HG02623 (cell line): ENCODE measurements around the gene MRFAP1.

Source experiments
- ATAC-seq: cut with Tn5 transposase; IDR thresholded peaks from one replicate; pipeline ENCODE4 v1.9.1; 2021; ENCODE audit warnings: moderate library complexity; ENCODE audit not compliant: unreplicated experiment

The MRFAP1 gene

GRCh38 chr4:6640292-6641163 is at the start of gene MRFAP1:
TSS of gene MRFAP1 (plus strand) at chr4:6640685. CDS start at chr4:6640863, 178 bp downstream.
- ATAC-seq, result peak; percentile 79

- ATAC-seq, result no peak
Observed at GRCh38 chr4:6591313-6591712, 49.2 kb upstream of the MRFAP1 start.

GRCh38 chr4:6591781-6592180 is 48.7 kb upstream of the MRFAP1 start:
- no peak for ATAC-seq

GRCh38 chr4:6592804-6593563 is 47.5 kb upstream of the MRFAP1 start:
- ATAC-seq, result no peak

- no peak for ATAC-seq
Observed at GRCh38 chr4:6594341-6594740, 46.1 kb upstream of the MRFAP1 start.

- ATAC-seq, result no peak
Observed at GRCh38 chr4:6594826-6595355, 45.6 kb upstream of the MRFAP1 start.

GRCh38 chr4:6595897-6596537 is 44.5 kb upstream of the MRFAP1 start:
- no peak for ATAC-seq

GRCh38 chr4:6596948-6597347 is 43.5 kb upstream of the MRFAP1 start:
- ATAC-seq, result no peak

- ATAC-seq, result no peak
Observed at GRCh38 chr4:6598127-6598526, 42.4 kb upstream of the MRFAP1 start.

GRCh38 chr4:6598641-6599040 is 41.8 kb upstream of the MRFAP1 start:
- no peak for ATAC-seq

- no peak for ATAC-seq
Observed at GRCh38 chr4:6601661-6602250, 38.7 kb upstream of the MRFAP1 start.

- ATAC-seq, result no peak
Observed at GRCh38 chr4:6602289-6602688, 38.2 kb upstream of the MRFAP1 start.

- ATAC-seq, result no peak
Observed at GRCh38 chr4:6603128-6603527, 37.4 kb upstream of the MRFAP1 start.

GRCh38 chr4:6605114-6605513 is 35.4 kb upstream of the MRFAP1 start:
- no peak for ATAC-seq

- ATAC-seq, result no peak
Observed at GRCh38 chr4:6605605-6606004, 34.9 kb upstream of the MRFAP1 start.

- no peak for ATAC-seq
Observed at GRCh38 chr4:6606465-6607235, 33.8 kb upstream of the MRFAP1 start.

GRCh38 chr4:6607368-6608055 is 33.0 kb upstream of the MRFAP1 start:
- ATAC-seq, result no peak

- no peak for ATAC-seq
Observed at GRCh38 chr4:6608758-6609414, 31.6 kb upstream of the MRFAP1 start.

- ATAC-seq, result no peak
Observed at GRCh38 chr4:6609415-6610079, 30.9 kb upstream of the MRFAP1 start.
